Islet precursor cell (in vitro differentiated cells): ENCODE data around the gene SUSD1.
"Not testable (repeated sequence)": the region's sequence is repeated elsewhere in the genome, so short reads cannot be mapped to it uniquely, and the experiment has no call there.

Experiments
- DNase-seq: peaks from one replicate; pipeline ENCODE4 v3.0.0-alpha.2; 2018

Gene SUSD1

GRCh38 chr9:112128399-112128798, 46.7 kb downstream of the SUSD1 start:
- DNase-seq = not testable (repeated sequence)

DNA sequence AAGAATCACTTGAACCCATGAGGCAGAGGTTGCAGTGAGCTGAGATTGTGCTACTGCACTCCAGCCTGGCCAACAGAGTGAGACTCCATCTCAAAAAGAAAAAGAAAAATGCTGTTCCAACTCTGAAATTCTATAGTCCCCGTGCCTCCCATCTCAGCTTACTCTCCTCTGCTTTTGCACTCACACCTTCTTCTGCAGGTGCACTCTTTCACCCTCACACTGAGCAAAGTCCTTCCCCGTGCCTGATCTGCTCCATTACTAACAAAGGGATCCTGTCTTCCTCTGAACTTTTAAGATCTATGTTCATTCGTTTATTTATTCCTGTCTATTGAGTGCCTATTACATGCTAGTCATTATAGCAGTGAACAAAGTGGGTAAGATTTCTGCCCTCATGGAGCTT, 47.8 kb downstream of the SUSD1 start:
- DNase-seq = no peak

- DNase-seq = no peak
Measured at GRCh38 chr9:112125951-112126388, 49.1 kb downstream of the SUSD1 start.

- DNase-seq = no peak
Measured at GRCh38 chr9:112124156-112124555, 50.9 kb downstream of the SUSD1 start.

GRCh38 chr9:112121633-112122032, 53.5 kb downstream of the SUSD1 start:
- no peak for DNase-seq

DNA sequence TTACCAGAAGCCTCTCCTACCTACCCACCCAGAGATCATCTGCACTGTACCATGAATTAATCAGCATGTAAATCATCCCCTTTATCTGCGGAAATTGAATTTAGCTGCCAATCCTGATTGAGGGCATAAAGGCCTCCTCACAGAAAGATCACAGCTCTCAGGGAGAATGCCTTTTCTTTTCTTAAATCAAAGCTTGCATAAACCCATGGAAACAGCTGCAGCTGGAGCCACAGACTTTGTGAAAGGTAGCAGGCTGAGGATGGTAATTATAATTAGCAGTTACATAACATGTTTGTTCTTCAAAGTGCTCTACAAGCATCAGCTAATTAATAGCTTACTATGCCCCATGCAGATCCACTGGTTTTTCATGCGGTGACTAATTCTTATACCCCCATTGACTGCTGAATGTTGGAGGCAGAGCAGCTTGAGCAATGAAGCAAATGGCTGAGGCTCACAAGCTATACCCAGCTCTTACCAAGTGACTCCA, 54.6 kb downstream of the SUSD1 start:
- DNase-seq = peak; percentile 55

DNA sequence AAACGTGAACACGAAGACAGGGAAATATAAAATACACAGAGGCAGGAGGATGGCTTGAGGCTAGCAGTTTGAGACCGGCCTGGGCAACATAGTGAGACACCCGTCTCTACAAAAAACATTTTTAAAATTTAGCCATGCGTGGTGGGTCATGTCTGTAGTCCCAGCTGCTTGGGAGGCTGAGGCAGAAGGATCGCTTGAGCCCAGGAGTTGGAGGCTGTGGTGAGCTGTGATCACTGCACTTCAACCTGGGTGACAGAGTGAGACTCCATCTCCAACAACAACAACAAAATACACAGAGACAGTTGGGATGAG, 55.1 kb downstream of the SUSD1 start:
- DNase-seq = no peak

- DNase-seq = peak; percentile 87
Measured at GRCh38 chr9:112119225-112120029, 55.7 kb downstream of the SUSD1 start.

- no peak for DNase-seq
Measured at GRCh38 chr9:112118009-112118408, 57.1 kb downstream of the SUSD1 start.

DNA sequence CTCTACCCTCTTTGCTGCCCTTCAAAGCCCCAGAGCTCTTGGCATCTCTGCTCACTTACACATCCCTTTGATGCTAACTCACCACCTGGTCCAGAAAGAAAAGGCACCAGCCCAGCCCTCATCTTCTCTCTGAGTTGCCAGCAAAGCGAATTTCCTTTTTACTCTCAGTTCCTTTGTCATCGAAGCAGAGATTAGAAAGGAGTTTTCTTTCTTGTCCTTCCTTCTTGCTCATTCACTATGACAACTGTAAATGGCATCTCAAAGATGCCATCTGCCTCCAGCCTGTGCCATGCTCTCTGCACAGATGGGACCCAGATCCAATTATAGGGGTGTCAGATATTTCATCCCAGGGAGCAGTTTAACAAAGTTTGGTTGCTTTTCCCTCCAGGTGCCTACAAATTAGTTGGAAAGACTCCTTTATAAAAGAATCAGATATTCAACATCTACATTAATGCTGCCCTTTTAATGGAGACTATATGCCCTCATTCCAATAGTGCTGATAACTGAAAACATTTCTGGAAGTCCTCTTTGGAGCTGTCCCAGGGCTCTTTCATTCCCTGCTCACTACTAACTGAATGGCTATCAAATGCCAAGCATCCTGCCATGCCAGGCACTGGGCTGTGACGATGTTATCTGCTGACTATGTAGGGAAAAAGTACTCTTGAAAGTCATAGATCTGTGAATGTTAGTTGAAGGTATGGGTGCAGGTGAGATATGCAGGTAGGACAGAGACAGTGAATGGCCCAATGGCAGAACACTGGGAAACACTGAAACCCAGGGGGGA, 58.9 kb downstream of the SUSD1 start:
- DNase-seq = no peak

DNA sequence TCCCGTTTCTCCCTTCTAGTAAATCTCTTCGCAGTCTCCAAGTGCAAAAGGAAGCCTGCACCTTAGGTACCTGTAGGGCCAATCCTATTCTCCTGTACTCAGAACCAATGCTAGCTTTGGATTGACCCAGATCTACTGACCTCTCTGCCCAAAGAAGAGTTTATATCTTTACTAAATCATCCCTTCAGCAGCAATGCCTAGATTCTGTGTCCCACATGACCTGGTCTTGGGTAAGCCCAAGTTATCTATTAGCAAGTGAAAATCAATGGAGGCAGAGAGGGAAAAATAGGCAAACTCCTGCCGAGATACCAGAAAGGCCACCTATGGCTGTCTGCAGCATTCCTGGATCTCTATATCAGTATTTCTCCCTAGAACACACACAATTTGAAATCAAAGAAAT, 60.0 kb downstream of the SUSD1 start:
- DNase-seq = no peak

- peak; percentile 86 for DNase-seq
Measured at GRCh38 chr9:112112941-112113681, 62.0 kb downstream of the SUSD1 start.

GRCh38 chr9:112112519-112112918, 62.6 kb downstream of the SUSD1 start:
- no peak for DNase-seq

DNA sequence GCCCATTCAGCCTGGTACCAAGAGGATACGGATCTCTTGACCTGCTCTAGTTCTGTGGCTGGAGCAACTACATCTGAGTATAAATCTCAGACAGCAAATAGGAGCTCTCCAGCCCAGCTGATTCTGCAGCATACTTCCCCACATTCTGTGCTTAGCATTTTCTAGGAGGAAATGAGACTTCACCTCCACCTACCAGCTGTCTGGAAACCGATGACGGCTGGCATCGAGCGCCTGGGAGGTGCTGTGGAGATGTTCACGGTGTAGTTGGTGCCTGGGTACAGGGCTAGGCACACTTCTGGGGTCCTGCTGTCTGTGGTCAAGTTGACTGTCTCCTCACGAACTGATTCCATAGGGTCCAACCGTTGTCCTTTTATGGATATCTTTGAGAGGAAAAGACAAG, 63.6 kb downstream of the SUSD1 start:
- DNase-seq = no peak

DNA sequence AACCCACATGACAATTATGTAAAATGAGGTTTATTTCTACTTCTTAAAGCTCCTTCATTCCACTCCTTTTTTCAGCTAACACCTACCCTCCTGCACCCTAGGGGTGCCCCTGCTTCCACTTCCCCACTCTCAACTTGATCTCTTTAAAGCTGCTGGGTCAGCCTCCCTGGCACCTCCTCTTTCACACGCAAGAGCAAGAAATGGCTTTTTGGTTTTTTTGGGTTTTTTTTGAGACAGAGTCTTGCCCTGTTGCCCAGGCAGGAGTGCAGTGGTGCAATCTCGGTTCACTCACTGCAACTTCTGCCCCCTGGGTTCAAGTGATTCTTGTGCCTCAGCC, 64.4 kb downstream of the SUSD1 start:
- DNase-seq = no peak

DNA sequence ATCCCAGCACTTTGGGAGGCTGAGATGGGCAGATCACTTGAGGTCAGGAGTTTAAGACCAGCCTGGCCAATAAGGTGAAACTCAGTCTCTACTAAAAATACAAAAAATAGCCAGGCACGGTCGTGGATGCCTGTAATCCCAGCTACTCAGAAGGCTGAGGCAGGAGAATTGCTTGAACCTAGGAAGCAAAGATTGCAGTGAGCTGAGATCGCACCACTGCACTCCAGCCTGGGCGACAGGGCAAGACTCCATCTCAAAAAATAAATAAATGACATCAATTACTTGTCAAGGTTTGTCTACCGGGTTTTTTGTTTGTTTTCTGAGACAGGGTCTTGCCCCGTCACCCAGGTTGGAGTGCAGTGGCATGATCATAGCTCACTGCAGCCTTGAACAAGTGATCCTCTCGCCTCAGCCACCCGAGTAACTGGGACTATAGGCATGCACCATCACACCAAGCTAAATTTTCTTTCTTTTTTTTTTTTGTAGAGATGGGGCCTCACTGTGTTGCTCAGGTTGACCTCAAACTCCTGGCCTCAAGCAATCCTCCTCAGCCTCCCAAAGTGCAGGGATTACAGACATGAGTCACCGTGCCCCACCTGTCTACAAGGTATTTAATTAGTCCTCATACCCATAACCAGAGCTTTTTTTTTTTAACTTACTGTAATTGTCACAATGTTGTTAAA, 64.9 kb downstream of the SUSD1 start:
- DNase-seq = peak; percentile 58

DNA sequence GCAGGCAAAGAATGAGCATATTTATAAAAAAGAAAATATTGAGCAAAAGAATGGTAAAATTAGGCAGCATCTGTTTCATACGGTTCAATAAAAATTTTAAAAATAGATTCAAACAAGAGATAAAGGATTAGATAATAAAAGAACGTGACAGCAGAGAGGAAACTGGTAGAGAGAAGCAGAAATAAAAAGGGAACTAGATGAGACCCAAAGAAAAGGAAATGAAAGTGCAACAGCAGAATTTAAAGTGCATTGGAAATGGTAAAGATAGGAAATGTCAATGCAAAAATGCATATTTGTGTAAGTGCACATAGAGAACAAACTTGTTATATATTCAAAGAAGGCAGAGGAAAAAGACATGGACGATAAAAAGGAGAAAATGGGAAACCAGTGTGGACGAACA, 70.2 kb downstream of the SUSD1 start:
- DNase-seq = no peak

DNA sequence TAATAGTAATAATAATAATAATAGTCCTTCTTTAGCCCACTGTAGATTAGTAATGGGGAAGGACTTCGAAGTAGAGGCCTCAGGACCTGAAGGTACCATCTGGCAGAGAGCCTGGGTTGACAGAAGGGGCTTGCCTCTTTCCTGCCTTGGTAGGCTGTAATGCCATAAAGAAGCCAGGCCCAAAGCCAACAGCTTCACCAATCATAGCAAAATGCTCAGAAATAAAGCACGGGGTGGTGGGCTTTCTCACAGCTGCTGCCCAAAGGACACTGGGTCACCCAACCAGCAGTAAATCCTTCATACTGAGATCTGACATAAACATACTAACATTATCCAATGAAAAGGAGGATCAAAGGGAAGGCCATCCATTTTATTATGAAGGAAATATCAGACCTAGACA, 70.7 kb downstream of the SUSD1 start:
- DNase-seq = no peak

DNA sequence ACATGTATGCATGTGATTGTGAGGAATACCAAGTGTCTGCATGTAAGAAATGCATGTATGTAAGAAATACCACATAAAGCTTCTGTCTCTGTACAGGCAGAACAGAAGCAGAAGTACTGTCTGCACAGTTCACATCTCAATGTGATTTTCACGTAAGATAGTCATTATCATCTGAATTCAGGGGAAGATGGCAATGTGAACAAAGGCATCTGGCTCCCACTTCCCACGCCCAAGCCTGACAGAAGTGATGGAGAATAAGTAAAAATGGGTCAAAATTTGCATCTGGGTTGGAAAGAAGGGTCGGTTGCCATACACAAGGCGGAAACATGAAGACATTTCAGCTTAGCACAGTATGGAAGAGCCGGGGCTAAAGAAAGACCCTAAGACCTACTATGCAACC, 71.7 kb downstream of the SUSD1 start:
- DNase-seq = no peak

DNA sequence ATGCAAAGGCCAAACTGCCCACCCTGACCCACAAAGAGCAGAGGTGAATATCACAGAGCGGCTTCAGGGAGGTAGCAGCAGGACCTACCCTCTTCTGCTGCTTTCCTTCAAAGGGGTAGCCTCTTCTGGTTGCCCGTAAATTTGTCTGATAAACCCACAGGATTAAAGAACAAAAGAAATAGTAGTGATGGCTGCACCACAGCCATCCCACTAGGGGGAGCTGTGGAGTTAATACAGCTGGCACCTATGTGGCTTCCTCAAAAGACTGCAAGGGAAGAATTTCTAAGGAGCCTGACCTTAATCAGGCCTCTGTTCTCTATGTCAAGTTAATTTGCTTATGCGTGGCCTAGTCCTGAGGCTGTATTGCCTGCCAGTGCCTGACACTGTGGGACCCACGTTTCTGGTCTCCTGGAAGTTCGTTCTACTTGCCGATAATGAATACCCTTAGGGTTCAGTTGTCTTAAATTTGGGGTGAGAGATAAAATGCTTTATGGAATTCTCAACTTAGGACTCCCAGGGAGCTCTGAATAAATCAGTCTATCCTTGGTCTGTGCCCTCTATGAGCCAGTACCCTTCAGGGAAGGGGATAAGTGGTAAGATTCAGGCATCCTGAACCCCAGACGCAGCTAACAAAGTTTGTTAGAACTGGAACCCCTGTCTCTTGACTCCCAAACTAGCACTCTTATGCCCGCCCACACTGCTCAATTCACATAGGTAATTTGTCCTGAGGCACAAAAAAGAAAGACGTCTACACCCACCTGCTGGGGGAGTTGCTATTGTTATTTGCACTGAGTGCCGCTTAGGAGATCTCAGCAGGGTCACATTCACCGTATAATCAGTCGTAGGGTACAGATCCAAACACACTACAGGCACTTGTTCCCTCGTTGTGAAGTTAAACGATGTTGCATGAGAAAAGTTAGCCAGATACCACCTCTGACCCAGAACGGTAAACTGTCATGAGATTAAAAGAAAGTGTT, 77.1 kb downstream of the SUSD1 start:
- DNase-seq = peak; percentile 82

DNA sequence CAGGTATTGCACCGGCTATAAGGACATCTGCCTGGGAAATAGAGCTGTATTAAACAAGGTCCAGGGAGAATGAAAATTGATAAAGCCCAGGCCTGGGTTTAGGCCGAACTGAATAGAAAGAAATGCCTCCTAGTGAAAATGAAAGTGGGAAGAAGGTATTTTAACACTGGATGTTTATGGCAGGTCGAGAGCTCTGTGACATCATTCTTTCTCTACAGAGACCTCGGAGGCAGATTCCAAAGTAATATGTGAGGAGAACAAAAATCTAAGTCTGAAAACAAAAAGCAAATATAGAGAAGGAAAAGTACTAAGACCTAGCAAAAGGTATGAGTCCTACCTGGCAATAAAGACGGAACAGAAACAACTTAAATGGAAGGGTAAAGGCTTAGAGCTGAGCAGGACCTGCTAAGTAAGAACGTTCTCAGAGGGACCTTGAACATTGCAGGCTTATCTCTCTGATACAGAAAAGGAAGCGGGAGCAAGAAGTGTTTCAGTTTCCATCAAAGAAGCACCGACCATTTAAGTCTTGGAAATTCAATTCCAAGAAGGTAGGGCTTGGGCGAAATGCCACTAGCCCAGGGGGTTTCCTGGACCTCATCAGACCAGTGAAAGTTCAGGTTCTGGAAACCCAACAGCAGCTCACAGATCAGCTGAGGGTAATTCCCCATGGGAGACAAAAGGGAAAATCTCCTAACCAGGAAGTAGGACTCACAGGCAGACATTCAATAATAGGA, 80.0 kb downstream of the SUSD1 start:
- DNase-seq = no peak
